Endothelial cell of umbilical vein (primary cell): ENCODE results near the gene PDCD6IP. TPM values are rescaled to one million over a fixed set of nuclear protein-coding genes. Genes with fewer than 3 reads are reported as not detected.

Source experiments
- BruUV-seq: library from RNA; stranded (reverse); fragments of 400-500 nt; replicated peaks from 2 replicates; lab custom pipeline; 2021; lab: Mats Ljungman, UMichigan
- CTCF ChIA-PET: fragments of 300-600, 350-600 bp; sonication (Branson Sonifier 250); formaldehyde crosslinking; loops from one replicate; lab custom pipeline; 2021; ENCODE audit warnings: antibody characterized with exemption, inconsistent platforms; lab: Charles Lee
- POLR2A ChIA-PET: fragments of 300-600, 350-600 bp; sonication (Branson Sonifier 250); formaldehyde crosslinking; loops from one replicate; lab custom pipeline; 2021; ENCODE audit warnings: antibody characterized with exemption, inconsistent platforms; lab: Charles Lee
- DNase-seq: peaks from one replicate; pipeline ENCODE4 v3.0.0-alpha.2; 2011; ENCODE audit warnings: low read depth, low spot score
- FAIRE-seq: peaks from 2 replicates; lab custom pipeline; 2011; peaks lifted over from hg19 to GRCh38; lab: Jason Lieb, UNC
- H2AFZ ChIP-seq: 2 replicates; pipeline ENCODE4 v1.6.0; 2012; ENCODE audit warnings: low read depth, low read length, control low read depth, inconsistent platforms
- H3K27ac ChIP-seq: 2 replicates; pipeline ENCODE4 v1.5.1; 2011; ENCODE audit warnings: low read depth, mild to moderate bottlenecking, control low read depth, low read length, moderate library complexity; ENCODE audit not compliant: insufficient read depth
- H3K27me3 ChIP-seq, 2 experiments: 2 replicates each; pipeline versions ENCODE4 v1.6.0 to v1.6.1; 2011; ENCODE audit warnings: low read length in 2 of 2, mixed read lengths in 1 of 2; ENCODE audit not compliant: control insufficient read depth in 2 of 2, insufficient read depth in 2 of 2
- H3K36me3 ChIP-seq, 2 experiments: 2 replicates in 1 of 2; 3 replicates in 1 of 2; pipeline ENCODE4 v1.5.1; 2011; ENCODE audit warnings: low read length in 2 of 2, mild to moderate bottlenecking in 1 of 2, moderate library complexity in 1 of 2; ENCODE audit not compliant: control insufficient read depth in 2 of 2, insufficient read depth in 2 of 2; ENCODE audit errors: extremely low read depth in 1 of 2
- H3K4me1 ChIP-seq: 3 replicates; pipeline ENCODE4 v1.5.1; 2011; ENCODE audit warnings: mild to moderate bottlenecking, low read length; ENCODE audit not compliant: control insufficient read depth, insufficient read depth; ENCODE audit errors: extremely low read depth
- H3K4me2 ChIP-seq: 2 replicates; pipeline ENCODE4 v1.6.1; 2011; ENCODE audit warnings: low read length, control low read depth, mixed read lengths; ENCODE audit not compliant: insufficient read depth
- H3K4me3 ChIP-seq, 3 experiments: fragments of 200-600 bp in 1 of 3; sonication (generic), shearing (Covaris generic) in 1 of 3; replicated peaks in 1 of 3; 2 replicates each; pipeline ENCODE4 v1.5.1; 2011 to 2016; ENCODE audit warnings: control low read depth in 3 of 3, low read length in 3 of 3, mild to moderate bottlenecking in 2 of 3, inconsistent platforms in 1 of 3, low read depth in 1 of 3, moderate library complexity in 1 of 3; ENCODE audit not compliant: insufficient read depth in 1 of 3
- H3K79me2 ChIP-seq: 2 replicates; pipeline ENCODE4 v1.6.0; 2012; ENCODE audit warnings: low read length, inconsistent platforms; ENCODE audit not compliant: control insufficient read depth, insufficient read depth
- H3K9ac ChIP-seq: replicated peaks from 2 replicates; pipeline ENCODE3; 2011; ENCODE audit warnings: low read length, control low read depth; ENCODE audit not compliant: insufficient read depth; ENCODE audit errors: extremely low read depth
- H3K9me1 ChIP-seq: replicated peaks from 3 replicates; pipeline ENCODE4 v1.6.0; 2011; ENCODE audit warnings: mild to moderate bottlenecking, low read length; ENCODE audit not compliant: control insufficient read depth, insufficient read depth; ENCODE audit errors: extremely low read depth
- H3K9me3 ChIP-seq: replicated peaks from 2 replicates; pipeline ENCODE4 v1.5.1; 2012; ENCODE audit warnings: low read length, inconsistent platforms; ENCODE audit not compliant: control insufficient read depth, insufficient read depth
- H4K20me1 ChIP-seq: replicated peaks from 2 replicates; pipeline ENCODE3; 2011; ENCODE audit warnings: mild to moderate bottlenecking, low read length; ENCODE audit not compliant: control insufficient read depth, insufficient read depth; ENCODE audit errors: extremely low read depth
- MYC ChIP-seq: IDR thresholded peaks from one replicate; pipeline ENCODE4 v1.6.1; 2011; ENCODE audit warnings: mild to moderate bottlenecking, low read depth, low read length
- POLR2AphosphoS5 ChIP-seq: IDR thresholded peaks from 2 replicates; pipeline ENCODE4 v1.6.1; 2012; ENCODE audit warnings: low read depth, mild to moderate bottlenecking, control low read depth, low read length, moderate library complexity; ENCODE audit not compliant: insufficient read depth
- dilution Hi-C: fragments of 300-500 bp; cut with MboI; formaldehyde crosslinking; loops from one replicate; pipeline ENCODE4 v1.15.0; 2019; ENCODE audit warnings: low sequenced_read_pairs; ENCODE audit not compliant: extremely low pct_ligation_motif_present
- intact Hi-C: fragments of 100-400 bp; cut with micrococcal nuclease; formaldehyde crosslinking; loops from one replicate; pipeline ENCODE4 v1.10.0; 2022
- polyA plus RNA-seq, 4 experiments: library from polyadenylated mRNA; depleted of rRNA in 3 of 4; stranded (reverse) in 3 of 4; unstranded in 1 of 4; fragments of >200 nt; gene quantifications; 2 replicates each; pipeline versions ENCODE4 v1.2.1 to v1.2.3, GENCODE V29; 2011 to 2012; ENCODE audit warnings: missing spikeins in 1 of 4
- total RNA-seq: library from RNA; stranded (reverse); gene quantifications from 2 replicates; pipeline ENCODE4 v1.2.3, GENCODE V29; 2021
- TF ChIP-seq, protein P1 (sequence below): IDR thresholded peaks from 2 replicates; pipeline ENCODE4 v1.6.1; 2011; ENCODE audit not compliant: insufficient read depth, insufficient read length

The PDCD6IP gene
- total and polyA plus RNA-seq, 2 donors (not counting 3 experiments of a cell fraction or from before 2014, with no cell fraction given) = 106 to 265 TPM

DNA sequence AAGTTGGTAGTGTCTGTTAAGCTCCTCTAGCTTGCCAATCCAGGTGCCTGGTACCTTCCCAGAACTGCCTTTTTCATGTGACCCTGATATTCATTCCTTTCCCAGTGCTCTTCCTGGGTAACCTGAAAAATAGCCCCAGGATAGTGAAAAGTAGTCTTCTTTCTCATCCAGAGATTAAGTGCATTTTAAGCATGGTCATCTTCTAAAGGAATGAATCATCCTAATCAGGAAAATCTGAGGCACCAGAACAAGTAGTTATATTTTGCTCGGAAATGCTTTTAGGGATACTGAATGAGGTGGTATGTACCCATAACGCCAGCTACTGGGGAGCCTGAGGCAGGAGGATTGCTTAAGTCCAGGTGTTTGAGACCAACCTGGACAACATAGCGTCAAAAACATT, 23.1 kb upstream of the PDCD6IP start:
- no peaks in the 10 kb centered on the region for H4K20me1 ChIP-seq
- H3K27ac ChIP-seq = no peak overlapping the region
- FAIRE-seq (no peak), DNase-seq (no peak)
- H3K9me3 ChIP-seq = no peaks in the 10 kb centered on the region
- TF ChIP-seq, protein P1, sequence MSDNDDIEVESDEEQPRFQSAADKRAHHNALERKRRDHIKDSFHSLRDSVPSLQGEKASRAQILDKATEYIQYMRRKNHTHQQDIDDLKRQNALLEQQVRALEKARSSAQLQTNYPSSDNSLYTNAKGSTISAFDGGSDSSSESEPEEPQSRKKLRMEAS = no peak
- TF ChIP-seq MYC (no peak), POLR2AphosphoS5 (no peak)
- no peak overlapping the region for H3K9ac ChIP-seq
- H3K27me3 ChIP-seq = no peaks in the 10 kb centered on the region
- dilution Hi-C loops = no loop called here
- no peaks in the 10 kb centered on the region for H3K4me1 ChIP-seq
- ChIA-PET CTCF (interaction anchor here (0.7 to 7.6 kb wide), 18 partner anchors 8 to 873 kb away, joined by 3 to 112 read pairs (median 4); no protein-coding TSS in a partner anchor), POLR2A (no interaction called here)
- no peaks in the 10 kb centered on the region for H3K36me3 ChIP-seq
- no peak overlapping the region for H2AFZ ChIP-seq
- H3K79me2 ChIP-seq = no peaks in the 10 kb centered on the region
- BruUV-seq = no TSS peak
- H3K4me2 ChIP-seq = no peak overlapping the region
- no peak overlapping the region for H3K4me3 ChIP-seq
- no peaks in the 10 kb centered on the region for H3K9me1 ChIP-seq
- intact Hi-C loops = no loop called here

GRCh38 chr3:33777996-33778395, 20.4 kb upstream of the PDCD6IP start:
- BruUV-seq = no TSS peak
- no peaks in the 10 kb centered on the region for H4K20me1 ChIP-seq
- no peaks in the 10 kb centered on the region for H3K27me3 ChIP-seq
- ChIA-PET CTCF (interaction anchor here (0.9 to 7.6 kb wide), 12 partner anchors 10 to 389 kb away, joined by 3 to 112 read pairs (median 8); no protein-coding TSS in a partner anchor), POLR2A (no interaction called here)
- no peaks in the 10 kb centered on the region for H3K9me1 ChIP-seq
- no peaks in the 10 kb centered on the region for H3K4me1 ChIP-seq
- intact Hi-C loops (loop anchor here (2.0 kb wide), 1 partner anchor 59 kb away; the partner anchor contains the start of gene CLASP2), dilution Hi-C loops (no loop called here)
- FAIRE-seq (no peak), DNase-seq (no peak)
- no peak overlapping the region for H2AFZ ChIP-seq
- no peak overlapping the region for H3K4me2 ChIP-seq
- H3K9ac ChIP-seq = no peak overlapping the region
- H3K79me2 ChIP-seq = no peaks in the 10 kb centered on the region
- no peak overlapping the region for H3K4me3 ChIP-seq
- H3K27ac ChIP-seq = no peak overlapping the region
- H3K36me3 ChIP-seq = no peaks in the 10 kb centered on the region
- H3K9me3 ChIP-seq = no peaks in the 10 kb centered on the region
- TF ChIP-seq, protein P1 = no peak
